ENCODE measurements around the gene MAML2.
A peak's percentile ranks its signal among the peaks of the same experiment; 100 is the strongest.

MAML2 gene

DNA sequence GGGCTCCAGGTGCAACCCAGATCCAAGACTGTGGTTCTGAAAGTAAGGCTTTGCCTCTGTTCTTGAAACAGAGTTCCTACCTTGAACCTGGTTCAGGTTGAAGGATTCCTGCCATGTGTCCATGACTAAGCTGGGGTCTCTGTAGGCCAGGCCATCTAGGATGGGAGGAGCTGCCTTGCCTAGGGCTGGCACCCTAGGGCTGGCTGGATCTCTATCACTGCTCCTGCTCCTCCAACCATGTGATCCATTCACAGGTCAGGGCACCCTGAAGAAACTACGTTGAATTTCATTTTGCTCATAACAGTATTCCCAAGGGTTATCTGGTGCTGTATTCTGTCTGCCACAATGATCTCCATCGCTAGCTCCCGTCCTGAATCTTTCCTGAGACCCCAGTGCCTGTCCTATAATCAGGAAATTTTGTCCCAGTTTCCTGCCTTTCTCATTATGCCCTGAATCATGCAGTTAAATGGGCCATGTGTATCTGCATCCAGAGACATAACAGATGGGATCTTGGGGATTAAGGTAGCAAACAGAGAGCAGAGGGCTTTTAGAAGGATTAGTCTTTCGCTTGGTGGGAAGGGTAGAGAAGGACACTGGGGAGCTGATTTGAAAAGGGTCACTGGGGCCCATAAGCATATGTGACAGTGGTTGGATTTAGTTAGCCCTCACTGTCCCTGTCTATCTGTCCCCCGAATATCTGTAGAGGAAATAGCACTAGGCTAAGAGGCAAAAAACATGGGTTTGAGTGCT, 320.9 kb downstream of the MAML2 start:
- DNase-seq: no peak

DNA sequence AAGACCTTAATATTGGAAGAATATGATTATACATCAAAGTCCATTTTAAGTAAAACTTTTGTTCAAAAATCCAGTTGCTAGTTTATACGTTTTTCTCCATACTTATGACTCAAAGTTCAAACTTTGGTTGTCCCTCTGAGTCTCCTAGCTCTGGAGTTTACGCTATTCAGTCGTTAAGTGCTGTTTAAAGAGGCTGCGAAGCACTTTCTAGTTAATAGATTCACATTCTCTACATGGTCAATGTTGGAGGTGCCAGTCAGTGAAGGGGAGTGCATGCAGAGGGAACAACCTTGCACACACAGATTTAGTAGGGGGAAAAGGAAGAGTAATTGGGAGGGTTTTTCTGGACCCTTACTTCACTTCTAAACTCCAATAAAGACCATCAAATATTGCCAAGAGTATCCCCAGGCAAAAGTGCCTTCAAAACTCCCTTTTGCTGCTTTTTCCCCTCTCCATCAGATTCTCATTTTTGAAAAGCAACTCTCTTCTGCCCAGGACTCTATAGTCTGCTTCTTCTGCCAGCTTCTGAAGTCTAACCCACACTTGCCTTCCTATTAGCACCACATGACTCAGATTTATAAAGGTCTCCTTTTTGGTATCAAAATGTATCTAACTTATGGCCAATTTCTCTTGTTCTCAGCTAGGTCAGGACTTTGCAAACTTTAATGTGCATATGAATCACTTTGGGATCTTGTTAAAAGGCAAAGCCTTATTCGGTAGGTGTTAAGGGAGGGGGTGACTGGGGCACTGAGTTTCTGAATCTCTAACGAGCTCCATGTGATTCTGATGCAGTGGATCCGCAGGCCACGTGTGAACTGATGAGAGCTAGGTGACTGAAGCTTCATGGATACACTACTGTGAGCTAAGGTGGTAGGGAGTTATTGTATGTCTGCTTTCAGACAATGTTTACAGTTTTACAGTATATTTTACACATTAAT, 322.9 kb downstream of the MAML2 start:
- no peak for DNase-seq

- DNase-seq: no peak
Observed at GRCh38 chr11:96019281-96019680, 323.7 kb downstream of the MAML2 start.

DNA sequence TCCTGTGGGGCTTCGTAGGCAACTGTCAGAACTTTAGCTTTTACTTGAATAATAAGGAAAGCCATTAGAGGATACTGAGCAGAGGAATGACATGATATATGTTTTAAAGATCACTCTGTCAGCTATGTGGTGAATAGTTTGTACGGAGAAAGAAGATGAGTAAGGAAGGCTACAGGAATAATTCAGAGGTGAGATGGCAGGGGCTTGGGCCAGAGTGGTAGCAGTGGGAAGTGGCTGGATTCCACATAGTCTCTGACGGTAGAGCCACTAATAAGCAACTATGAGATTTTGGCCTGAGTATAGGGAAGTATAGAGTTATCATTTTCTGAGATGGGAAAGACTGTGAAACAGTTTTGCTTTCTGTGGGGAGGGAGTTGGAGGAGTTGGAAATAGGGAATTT, 325.1 kb downstream of the MAML2 start:
- DNase-seq: no peak

DNA sequence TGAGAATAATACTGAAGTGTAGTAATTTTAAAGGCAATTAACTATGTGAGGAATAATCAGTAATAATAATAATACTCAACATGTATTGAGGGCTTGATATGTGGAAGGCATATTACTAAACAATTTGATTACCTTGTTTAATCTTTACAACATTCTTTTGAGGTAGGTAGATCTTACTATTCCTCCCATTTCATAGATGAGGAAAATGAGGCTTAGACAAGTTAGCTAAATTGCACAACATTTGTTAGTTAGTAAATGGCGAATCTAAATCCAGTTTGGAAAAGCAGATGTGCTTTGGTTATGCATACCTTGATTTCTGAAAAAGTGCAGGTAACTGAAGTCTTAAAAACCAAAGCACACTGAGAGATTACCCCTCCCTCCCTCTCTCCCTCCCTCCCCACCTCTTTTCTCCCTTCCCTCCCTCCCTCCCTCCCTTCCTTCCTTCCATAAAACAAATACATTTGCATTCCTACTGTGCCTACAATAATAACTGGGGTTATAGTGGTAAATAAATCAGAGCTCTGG, 326.0 kb downstream of the MAML2 start:
- DNase-seq: no peak

- DNase-seq: peak; percentile 28
Observed at GRCh38 chr11:96015906-96016565, 327.0 kb downstream of the MAML2 start.

DNA sequence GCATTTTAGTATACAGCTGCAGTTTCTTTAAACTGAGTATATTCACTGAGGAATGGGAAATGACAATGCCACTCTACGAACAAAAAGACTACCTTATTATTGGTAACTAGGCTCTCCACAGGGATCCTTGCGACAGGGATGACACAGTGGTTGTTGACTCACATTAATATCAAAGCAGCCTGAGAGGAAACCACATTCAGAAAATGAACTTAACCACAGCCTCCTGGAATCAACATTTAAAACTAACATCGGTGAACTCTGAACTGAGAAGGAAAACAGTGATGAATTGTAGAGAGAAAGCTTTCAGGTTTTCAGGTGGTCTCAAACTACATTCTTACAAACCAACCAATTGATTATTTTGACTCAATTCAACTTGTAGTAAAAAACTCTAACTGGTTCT, 328.8 kb downstream of the MAML2 start:
- DNase-seq: no peak

- DNase-seq: no peak
Observed at GRCh38 chr11:96013461-96014213, 329.4 kb downstream of the MAML2 start.

GRCh38 chr11:96012086-96012824, 330.7 kb downstream of the MAML2 start:
- DNase-seq: peak; percentile 43

DNA sequence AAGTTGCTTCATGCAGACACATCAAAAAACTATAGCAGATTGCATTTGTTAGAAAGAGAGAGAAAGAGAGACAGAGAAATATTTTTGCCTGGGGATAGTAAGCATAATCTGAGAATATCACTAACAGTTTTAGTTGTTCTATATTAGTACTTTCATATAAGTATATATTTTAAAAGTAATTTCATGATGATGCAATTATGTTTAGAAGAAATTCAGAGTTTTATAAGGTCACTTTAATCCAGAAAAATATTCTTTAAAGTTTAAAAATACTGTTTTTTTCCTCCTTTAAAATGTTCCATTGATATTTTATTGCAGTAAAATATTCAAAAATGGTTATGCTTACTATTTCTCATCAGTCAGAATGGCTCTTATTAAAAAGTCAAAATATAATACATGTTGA, 332.3 kb downstream of the MAML2 start:
- DNase-seq: no peak

DNA sequence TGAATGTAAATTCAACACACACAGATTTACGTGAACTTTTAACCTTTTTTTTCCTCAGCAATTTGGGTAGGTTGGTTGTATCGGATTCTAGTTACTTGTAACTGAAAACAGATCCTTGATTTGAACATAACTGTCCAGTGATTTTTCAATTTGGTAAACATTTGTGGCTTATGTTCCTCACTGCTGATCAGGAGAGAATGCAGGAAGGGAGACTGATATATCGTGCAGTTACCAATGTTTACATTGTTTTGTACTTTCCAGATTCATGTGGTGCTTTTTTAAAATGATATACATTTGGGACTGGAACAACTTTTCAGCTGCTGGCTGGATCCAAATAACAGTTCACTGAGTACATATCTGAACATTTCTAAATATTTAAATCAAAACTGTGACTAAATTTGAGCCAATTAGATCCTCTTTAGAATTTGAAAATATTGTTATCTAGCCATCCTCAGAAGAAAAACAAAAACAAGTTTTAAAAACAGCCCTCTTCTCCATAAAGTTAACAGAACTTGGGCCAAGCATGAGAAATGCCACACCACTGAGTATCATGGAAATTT, 334.8 kb downstream of the MAML2 start:
- no peak for DNase-seq

DNA sequence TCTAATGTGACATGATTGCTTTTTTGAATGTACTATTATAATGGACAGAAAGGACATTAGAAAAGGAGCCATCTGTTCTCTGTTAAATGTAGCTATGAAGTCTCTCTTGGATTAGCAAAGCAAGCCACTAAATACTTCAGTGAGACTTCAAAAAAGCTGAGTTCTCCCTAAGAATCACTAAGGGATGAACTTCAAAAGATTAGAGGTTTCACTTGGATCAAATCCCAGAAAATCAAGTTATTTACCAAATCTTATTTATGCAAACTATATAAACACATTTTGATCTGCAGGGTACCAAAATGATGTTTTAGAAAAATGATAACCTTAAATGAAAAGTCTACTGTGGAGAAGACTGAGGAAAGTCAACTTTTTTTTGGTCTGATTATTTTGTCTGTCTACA, 337.0 kb downstream of the MAML2 start:
- no peak for DNase-seq

DNA sequence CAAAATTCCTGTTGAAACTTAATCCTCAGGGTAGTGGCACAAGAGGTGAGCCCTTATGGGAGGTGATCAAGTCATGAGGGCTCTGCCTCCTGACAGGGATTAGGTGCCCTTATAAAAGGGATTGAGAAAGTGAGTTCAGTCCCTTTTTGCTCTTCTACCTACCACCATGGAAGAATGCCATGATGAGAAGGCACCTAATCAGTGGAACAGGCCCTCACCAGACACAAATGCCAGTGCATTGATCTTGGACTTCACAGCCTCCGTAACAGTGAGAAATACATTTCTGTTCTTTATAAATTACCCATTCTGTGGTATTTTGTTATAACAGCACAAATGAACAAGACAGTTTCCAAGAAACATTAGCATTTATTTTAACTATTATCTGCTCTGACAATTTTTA, 338.1 kb downstream of the MAML2 start:
- no peak for DNase-seq

DNA sequence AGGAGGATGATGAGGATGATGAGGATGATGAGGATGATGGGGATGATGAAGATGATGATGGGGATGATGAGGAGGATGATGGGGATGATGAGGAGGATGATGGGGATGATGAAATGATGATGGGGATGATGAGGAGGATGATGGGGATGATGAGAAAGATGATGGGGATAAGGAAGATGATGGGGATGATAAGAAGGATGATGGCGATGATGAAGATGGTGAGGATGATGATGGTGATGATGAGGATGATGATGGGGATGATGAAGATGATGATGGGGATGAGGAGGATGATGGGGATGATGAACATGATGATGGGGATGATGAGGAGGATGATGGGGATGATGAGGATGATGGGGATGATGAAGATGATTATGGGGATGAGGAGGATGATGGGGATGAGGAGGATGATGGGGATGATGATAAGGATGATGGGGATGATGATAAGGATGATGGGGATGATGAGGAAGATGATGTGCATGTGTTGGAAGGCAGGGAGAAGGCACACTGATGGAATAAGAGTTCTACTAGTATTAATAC, 340.2 kb downstream of the MAML2 start:
- no peak for DNase-seq

- DNase-seq: no peak
Observed at GRCh38 chr11:96002339-96002738, 340.7 kb downstream of the MAML2 start.

GRCh38 chr11:96001037-96001436, 342.0 kb downstream of the MAML2 start:
- DNase-seq: no peak

GRCh38 chr11:95999711-96000406, 343.1 kb downstream of the MAML2 start:
- no peak for DNase-seq

DNA sequence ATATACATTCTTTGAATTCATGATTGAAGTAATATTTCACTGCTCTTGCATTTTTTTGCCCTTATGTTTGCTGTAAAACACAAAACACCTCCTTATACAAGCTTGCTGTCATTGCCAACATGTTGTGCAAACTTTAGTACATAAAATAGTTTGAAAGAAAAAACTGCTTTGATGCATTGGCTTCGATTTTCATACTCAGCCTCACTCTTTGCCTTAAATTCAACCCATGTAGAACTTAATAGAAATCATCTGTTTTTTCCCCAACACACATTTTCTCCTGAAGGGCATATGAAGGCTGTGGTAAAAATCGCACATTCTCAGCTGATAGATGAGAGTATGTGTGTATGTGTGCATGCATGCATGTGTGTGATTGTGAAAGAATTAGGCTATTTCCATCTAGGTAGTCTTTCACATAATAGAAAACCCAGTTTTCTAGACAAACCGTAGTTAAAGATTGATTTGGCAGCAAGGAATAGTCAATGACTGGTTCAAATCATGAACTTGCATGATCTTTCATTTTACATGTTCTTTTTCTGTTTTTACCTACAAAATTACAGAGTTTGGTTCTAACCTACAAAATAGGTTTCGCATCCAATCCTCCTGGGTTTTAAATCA, 346.3 kb downstream of the MAML2 start:
- no peak for DNase-seq

DNA sequence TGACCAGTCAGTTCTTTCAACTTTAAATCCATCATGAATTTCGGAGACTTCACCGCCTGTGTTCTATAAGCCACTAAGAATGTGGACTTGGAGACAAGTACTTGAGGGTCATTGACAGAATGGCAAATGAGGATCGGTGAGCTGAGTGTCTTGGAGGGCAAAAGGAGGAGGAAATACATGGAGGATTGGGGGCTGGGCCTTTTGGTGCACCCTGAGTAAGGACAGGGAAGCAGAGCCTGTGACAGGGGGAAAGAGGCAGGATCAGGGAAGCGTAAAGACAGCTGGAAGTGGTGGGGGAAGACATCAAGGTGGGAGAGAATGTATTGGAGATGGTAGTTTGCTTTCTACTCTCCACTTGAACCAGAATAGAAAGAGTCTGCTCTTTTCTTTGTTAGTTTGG, 348.7 kb downstream of the MAML2 start:
- DNase-seq: no peak
